MM.1S (cell line): ENCODE data around the gene BTG4.
A peak's percentile ranks its signal among the peaks of the same experiment; 100 is the strongest.

Experiments
- DNase-seq: peaks from one replicate; pipeline ENCODE4 v3.0.0-alpha.2; 2015
- H2AFZ ChIP-seq: fragments of 300-600 bp; sonication (generic); 2 replicates; pipeline ENCODE4 v1.6.0; 2016; ENCODE audit warnings: antibody characterized with exemption, low read length
- H3F3A ChIP-seq: fragments of 300-600 bp; sonication (generic); 2 replicates; pipeline ENCODE4 v1.6.1; 2016; ENCODE audit warnings: mild to moderate bottlenecking, antibody characterized with exemption, low read length, moderate library complexity, mixed read lengths; ENCODE audit not compliant: insufficient read depth
- H3K27ac ChIP-seq: fragments of 300-600 bp; sonication (generic); 2 replicates; pipeline ENCODE4 v1.5.1; 2016; ENCODE audit warnings: mild to moderate bottlenecking, low read length
- H3K27me3 ChIP-seq: fragments of 300-600 bp; sonication (generic); replicated peaks from 2 replicates; pipeline ENCODE4 v1.6.0; 2016; ENCODE audit warnings: low read length; ENCODE audit not compliant: insufficient read depth
- H3K36me3 ChIP-seq: fragments of 300-600 bp; sonication (generic); replicated peaks from 2 replicates; pipeline ENCODE4 v1.6.1; 2016; ENCODE audit warnings: mild to moderate bottlenecking, low read length, mixed read lengths; ENCODE audit not compliant: insufficient read depth
- H3K4me1 ChIP-seq: fragments of 300-600 bp; sonication (generic); 2 replicates; pipeline ENCODE4 v1.6.1; 2016; ENCODE audit warnings: low read length, mixed read lengths
- H3K4me2 ChIP-seq: fragments of 300-600 bp; sonication (generic); 2 replicates; pipeline ENCODE4 v1.6.0; 2016; ENCODE audit warnings: low read depth, low read length
- H3K4me3 ChIP-seq: fragments of 300-600 bp; sonication (generic); 2 replicates; pipeline ENCODE4 v1.5.1; 2016; ENCODE audit warnings: low read length, mixed read lengths
- H3K79me2 ChIP-seq: fragments of 300-600 bp; sonication (generic); 2 replicates; pipeline ENCODE4 v1.6.1; 2016; ENCODE audit warnings: mixed run types, low read length, mixed read lengths
- H3K9ac ChIP-seq: fragments of 300-600 bp; sonication (generic); 2 replicates; pipeline ENCODE4 v1.6.1; 2016; ENCODE audit warnings: low read length, mixed read lengths
- H3K9me2 ChIP-seq: fragments of 300-600 bp; sonication (generic); replicated peaks from 2 replicates; pipeline ENCODE4 v1.6.1; 2016; ENCODE audit warnings: mild to moderate bottlenecking, low read length, mixed read lengths; ENCODE audit not compliant: insufficient read depth
- H3K9me3 ChIP-seq: fragments of 300-600 bp; sonication (generic); replicated peaks from 2 replicates; pipeline ENCODE4 v1.6.1; 2016; ENCODE audit warnings: mild to moderate bottlenecking, low read length, mixed read lengths; ENCODE audit not compliant: insufficient read depth
- H4K20me1 ChIP-seq: fragments of 300-600 bp; sonication (generic); 2 replicates; pipeline ENCODE4 v1.6.1; 2016; ENCODE audit warnings: mild to moderate bottlenecking, low read length, moderate library complexity, mixed read lengths; ENCODE audit not compliant: insufficient read depth
- CTCF ChIP-seq: fragments of 300-600 bp; sonication (generic); IDR thresholded peaks from 2 replicates; pipeline ENCODE4 v1.5.1; 2016; ENCODE audit warnings: antibody characterized with exemption, low read length, mixed read lengths
- EZH2 ChIP-seq: fragments of 300-600 bp; sonication (generic); optimal IDR thresholded peaks from 2 replicates; pipeline ENCODE3; 2017; ENCODE audit warnings: low read depth, mild to moderate bottlenecking, antibody characterized with exemption, low read length, mixed read lengths
- EZH2phosphoT487 ChIP-seq: fragments of 300-600 bp; sonication (generic); IDR thresholded peaks from 2 replicates; pipeline ENCODE4 v1.6.1; 2018; ENCODE audit warnings: antibody characterized with exemption, low read length

Gene BTG4

GRCh38 chr11:111512296-111513239 lies at the start of gene BTG4:
Gene BTG4, minus strand, starts transcription at chr11:111512386. Its CDS starts 13,610 bp downstream, at chr11:111498776.
- Histone ChIP-seq H3K4me3 (peak within 1 kb of the TSS; percentile 73), H3K9me3 (no peaks in the 10 kb centered on the region)

GRCh38 chr11:111561791-111562325 lies 49.7 kb upstream of the BTG4 start:
- TF ChIP-seq CTCF: no peak
- TF ChIP-seq EZH2: no peak
- TF ChIP-seq EZH2phosphoT487: no peak
- Histone ChIP-seq H3K9ac (no peak overlapping the region), H3K27me3 (no peaks in the 10 kb centered on the region), H3K4me1 (0 out of 2 replicates have a peak, but pooled peaks cover 3% of the 10 kb centered on the region), H3K9me3 (no peaks in the 10 kb centered on the region), H3K79me2 (no peaks in the 10 kb centered on the region), H4K20me1 (no peaks in the 10 kb centered on the region), H3K9me2 (no peaks in the 10 kb centered on the region), H3K4me2 (no peak overlapping the region), H3K4me3 (no peak overlapping the region), H2AFZ (no peak overlapping the region), H3K27ac (no peak overlapping the region), H3K36me3 (no peaks in the 10 kb centered on the region), H3F3A (no peaks in the 10 kb centered on the region)
- no peak for DNase-seq

More at GRCh38 chr11:111512296-111513239, at the start of gene BTG4:
- H3K36me3 ChIP-seq: no peaks in the 10 kb centered on the region
- H3K27me3 ChIP-seq: peaks cover 15% of the 10 kb centered on the region; the same call in 1 of the 2 replicates
- H4K20me1 ChIP-seq: no peaks in the 10 kb centered on the region
- DNase-seq: peak; percentile 24
- H3K27ac ChIP-seq: no peak within 1 kb of the TSS
- no peaks in the 10 kb centered on the region for H3K9me2 ChIP-seq
- H3K9ac ChIP-seq: peak within 1 kb of the TSS; percentile 53; the same call in 1 of the 2 replicates
- H3K4me1 ChIP-seq: no peaks in the 10 kb centered on the region
- TF ChIP-seq EZH2 (no peak), CTCF (peak; percentile 33), EZH2phosphoT487 (no peak)
- H3F3A ChIP-seq: no peaks in the 10 kb centered on the region
- peak within 1 kb of the TSS; percentile 83 for H3K4me2 ChIP-seq
- no peaks in the 10 kb centered on the region for H3K79me2 ChIP-seq
- H2AFZ ChIP-seq: peak within 1 kb of the TSS; percentile 86

GRCh38 chr11:111561306-111561705 lies 49.1 kb upstream of the BTG4 start:
- no peaks in the 10 kb centered on the region for H3K36me3 ChIP-seq
- H3K9me2 ChIP-seq: no peaks in the 10 kb centered on the region
- no peak for DNase-seq
- H3K4me1 ChIP-seq: 0 out of 2 replicates have a peak, but pooled peaks cover 3% of the 10 kb centered on the region
- H3K4me3 ChIP-seq: no peak overlapping the region
- no peaks in the 10 kb centered on the region for H3K9me3 ChIP-seq
- no peaks in the 10 kb centered on the region for H3K79me2 ChIP-seq
- no peaks in the 10 kb centered on the region for H3F3A ChIP-seq
- H3K27me3 ChIP-seq: no peaks in the 10 kb centered on the region
- H4K20me1 ChIP-seq: no peaks in the 10 kb centered on the region
- no peak overlapping the region for H3K27ac ChIP-seq
- TF ChIP-seq EZH2 (no peak), EZH2phosphoT487 (no peak), CTCF (no peak)
- no peak overlapping the region for H3K9ac ChIP-seq
- H3K4me2 ChIP-seq: no peak overlapping the region
- H2AFZ ChIP-seq: no peak overlapping the region
